NCI-H2196 (cell line): ENCODE measurements around the gene ARHGEF10L.
"Not testable (repeated sequence)": the region's sequence is repeated elsewhere in the genome, so short reads cannot be mapped to it uniquely, and the experiment has no call there.

ENCODE experiments used
- DNase-seq: peaks from one replicate; lab custom pipeline; 2025; ENCODE audit not compliant: unreplicated experiment; lab: John Stamatoyannopoulos, UW

ARHGEF10L gene

GRCh38 chr1:17609529-17609928 is 70.0 kb downstream of the ARHGEF10L start:
- no peak for DNase-seq

GRCh38 chr1:17610085-17610484 is 70.6 kb downstream of the ARHGEF10L start:
- no peak for DNase-seq

- DNase-seq, result no peak
Observed at GRCh38 chr1:17610713-17611112, 71.2 kb downstream of the ARHGEF10L start.

GRCh38 chr1:17611991-17612390 is 72.5 kb downstream of the ARHGEF10L start:
- DNase-seq, result no peak

GRCh38 chr1:17612831-17613230 is 73.3 kb downstream of the ARHGEF10L start:
- DNase-seq, result no peak

GRCh38 chr1:17614586-17614985 is 75.1 kb downstream of the ARHGEF10L start:
- no peak for DNase-seq

- no peak for DNase-seq
Observed at GRCh38 chr1:17615157-17615556, 75.7 kb downstream of the ARHGEF10L start.

GRCh38 chr1:17615959-17616358 is 76.5 kb downstream of the ARHGEF10L start:
- DNase-seq, result no peak

- DNase-seq, result no peak
Observed at GRCh38 chr1:17616731-17617279, 77.3 kb downstream of the ARHGEF10L start.

GRCh38 chr1:17617787-17618557 is 78.5 kb downstream of the ARHGEF10L start:
- no peak for DNase-seq

GRCh38 chr1:17618558-17619247 is 79.2 kb downstream of the ARHGEF10L start:
- no peak for DNase-seq

GRCh38 chr1:17620448-17620847 is 81.0 kb downstream of the ARHGEF10L start:
- no peak for DNase-seq

GRCh38 chr1:17621691-17622090 is 82.2 kb downstream of the ARHGEF10L start:
- no peak for DNase-seq

GRCh38 chr1:17622823-17623222 is 83.3 kb downstream of the ARHGEF10L start:
- no peak for DNase-seq

GRCh38 chr1:17624611-17625233 is 85.2 kb downstream of the ARHGEF10L start:
- DNase-seq, result peak; percentile 19

GRCh38 chr1:17627239-17628052 is 87.9 kb downstream of the ARHGEF10L start:
- no peak for DNase-seq

GRCh38 chr1:17629046-17629445 is 89.5 kb downstream of the ARHGEF10L start:
- DNase-seq, result not testable (repeated sequence)

GRCh38 chr1:17629460-17629859 is 90.0 kb downstream of the ARHGEF10L start:
- DNase-seq, result no peak

GRCh38 chr1:17630048-17630830 is 90.7 kb downstream of the ARHGEF10L start:
- DNase-seq, result no peak

GRCh38 chr1:17630986-17631385 is 91.5 kb downstream of the ARHGEF10L start:
- no peak for DNase-seq
